Activated CD4-positive, alpha-beta T cell treated with anti-CD3 and anti-CD28 coated beads, Interleukin-2, amount 50 U/mL, for 4 hours (primary cell): ENCODE data around the gene HOXC11.

Source experiments
- DNase-seq, 2 experiments: peaks; one replicate each; pipeline ENCODE4 v3.0.0-alpha.2; 2020

HOXC11 gene

GRCh38 chr12:54025499-54026405 lies 52.8 kb downstream of the HOXC11 start:
- DNase-seq, result no peak

DNA sequence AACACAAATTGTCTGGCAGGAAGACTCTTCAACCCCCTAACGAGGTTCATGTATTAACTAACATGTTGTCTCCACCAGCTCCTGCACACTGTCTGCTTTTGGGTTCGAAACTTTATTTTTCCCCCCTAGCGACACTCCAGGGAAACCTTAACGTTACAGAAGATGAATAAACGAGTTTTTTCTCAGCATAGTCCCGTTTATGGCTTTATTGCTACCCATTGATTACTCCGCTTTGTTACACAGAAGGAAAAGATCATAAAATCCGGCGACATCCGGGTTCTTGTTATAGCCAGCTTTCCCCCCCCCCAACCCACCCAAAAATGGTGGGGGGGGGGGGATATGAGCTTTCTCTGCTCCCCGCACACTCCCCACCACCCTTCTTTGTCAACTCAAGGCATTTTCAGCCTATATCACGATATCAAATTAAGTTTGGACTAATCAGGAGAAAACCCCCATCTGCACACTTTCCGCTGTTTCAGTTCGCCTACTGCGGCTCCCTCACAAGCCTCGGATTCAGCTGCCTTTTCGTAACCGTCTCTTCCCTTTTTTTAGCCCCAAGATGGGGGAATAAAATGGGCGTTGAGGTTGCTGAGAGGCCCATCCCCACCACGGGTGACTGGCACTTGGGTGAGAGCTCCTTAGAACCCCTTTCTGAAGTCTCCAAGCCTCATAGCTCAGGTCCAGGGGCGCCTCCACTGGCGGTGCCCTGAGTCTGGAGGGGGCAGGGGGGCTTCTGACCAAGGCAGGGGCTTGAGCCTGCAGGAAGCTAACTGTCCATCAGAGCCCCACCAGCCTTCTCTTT lies 53.9 kb downstream of the HOXC11 start:
- DNase-seq, result no peak
